GM23338 (cell line): ENCODE results near the gene MLH1. TPM values are rescaled to one million over a fixed set of nuclear protein-coding genes. Genes with fewer than 3 reads are reported as not detected.

Experiments
- ATAC-seq: fragments of 200-7000 bp; cut with Tn5 transposase; 3 replicates; pipeline ENCODE4 v1.9.1; 2020
- DNase-seq: peaks from one replicate; pipeline ENCODE4 v3.0.0-alpha.2; 2015; ENCODE audit warnings: low spot score
- H2AFZ ChIP-seq: fragments of 200-600 bp; sonication (generic); 2 replicates; pipeline ENCODE4 v1.8.0; 2016; ENCODE audit warnings: antibody characterized with exemption, mild to moderate bottlenecking, moderate library complexity
- H3F3A ChIP-seq: fragments of 200-600 bp; sonication (generic); replicated peaks from 2 replicates; pipeline ENCODE4 v1.8.0; 2017; ENCODE audit warnings: antibody characterized with exemption, mixed run types, low read depth
- H3K27ac ChIP-seq: fragments of 200-600 bp; sonication (generic); 2 replicates; pipeline ENCODE4 v1.6.1; 2016; ENCODE audit warnings: low read depth
- H3K27me3 ChIP-seq: fragments of 200-600 bp; sonication (generic); 2 replicates; pipeline ENCODE4 v1.8.0; 2016; ENCODE audit warnings: mild to moderate bottlenecking, mixed run types, moderate library complexity; ENCODE audit not compliant: insufficient read depth
- H3K36me3 ChIP-seq: fragments of 200-600 bp; sonication (generic); 2 replicates; pipeline ENCODE4 v1.8.0; 2016; ENCODE audit warnings: mild to moderate bottlenecking; ENCODE audit not compliant: insufficient read depth
- H3K4me1 ChIP-seq: fragments of 200-600 bp; sonication (generic); 2 replicates; pipeline ENCODE4 v1.8.0; 2016; ENCODE audit warnings: mild to moderate bottlenecking, moderate library complexity; ENCODE audit not compliant: insufficient read depth
- H3K4me2 ChIP-seq: fragments of 200-600 bp; sonication (generic); 2 replicates; pipeline ENCODE4 v1.7.1; 2017; ENCODE audit warnings: mixed run types
- H3K4me3 ChIP-seq: fragments of 200-600 bp; sonication (generic); 2 replicates; pipeline ENCODE4 v1.6.1; 2016; ENCODE audit warnings: mixed run types
- H3K79me2 ChIP-seq: fragments of 200-600 bp; sonication (generic); replicated peaks from 2 replicates; pipeline ENCODE4 v1.8.0; 2017; ENCODE audit warnings: mild to moderate bottlenecking; ENCODE audit not compliant: insufficient read depth
- H3K9me2 ChIP-seq: fragments of 200-600 bp; sonication (generic); 2 replicates; pipeline ENCODE4 v1.8.0; 2017; ENCODE audit not compliant: insufficient read depth
- H4K20me1 ChIP-seq: fragments of 200-600 bp; sonication (generic); replicated peaks from 2 replicates; pipeline ENCODE4 v1.8.0; 2017; ENCODE audit warnings: mild to moderate bottlenecking; ENCODE audit not compliant: insufficient read depth
- H3K27ac Mint-ChIP-seq: 2 replicates; pipeline ENCODE4 v1.8.0; 2020; ENCODE audit warnings: inconsistent platforms, mild to moderate bottlenecking, moderate library complexity, mixed read lengths
- H3K27me3 Mint-ChIP-seq: 3 replicates; pipeline ENCODE4 v1.8.0; 2022; ENCODE audit warnings: low read depth, mild to moderate bottlenecking, moderate library complexity, mixed read lengths, inconsistent platforms; ENCODE audit not compliant: insufficient read depth, poor library complexity
- H3K36me3 Mint-ChIP-seq: 3 replicates; pipeline ENCODE4 v1.8.0; 2021; ENCODE audit warnings: low read depth, mild to moderate bottlenecking, inconsistent platforms, moderate library complexity, mixed read lengths
- H3K4me1 Mint-ChIP-seq: 3 replicates; pipeline ENCODE4 v1.8.0; 2020; ENCODE audit warnings: mild to moderate bottlenecking, inconsistent platforms, mixed read lengths
- H3K4me3 Mint-ChIP-seq: 3 replicates; pipeline ENCODE4 v1.8.0; 2021; ENCODE audit warnings: moderate library complexity, mild to moderate bottlenecking, inconsistent platforms, mixed read lengths
- H3K9me3 Mint-ChIP-seq: 3 replicates; pipeline ENCODE4 v1.8.0; 2020; ENCODE audit warnings: moderate library complexity, mild to moderate bottlenecking, inconsistent platforms, mixed read lengths
- ETS1 ChIP-seq: IDR thresholded peaks from 2 replicates; pipeline ENCODE4 v1.6.1; 2016; ENCODE audit warnings: antibody characterized with exemption
- EZH2 ChIP-seq: fragments of 200-600 bp; sonication (generic); IDR thresholded peaks from one replicate; pipeline ENCODE4 v1.8.0; 2017; ENCODE audit warnings: antibody characterized with exemption, mild to moderate bottlenecking, low read depth; ENCODE audit not compliant: unreplicated experiment
- EZH2phosphoT487 ChIP-seq: fragments of 200-600 bp; sonication (generic); IDR thresholded peaks from one replicate; pipeline ENCODE4 v1.8.1; 2018; ENCODE audit warnings: antibody characterized with exemption; ENCODE audit not compliant: unreplicated experiment
- JUNB ChIP-seq: IDR thresholded peaks from one replicate; pipeline ENCODE4 v1.6.1; 2016; ENCODE audit warnings: antibody characterized with exemption; ENCODE audit not compliant: unreplicated experiment
- NANOG ChIP-seq: IDR thresholded peaks from 2 replicates; pipeline ENCODE4 v1.6.1; 2016; ENCODE audit warnings: antibody characterized with exemption, borderline replicate concordance
- POLR2AphosphoS5 ChIP-seq: IDR thresholded peaks from 2 replicates; pipeline ENCODE4 v1.6.1; 2016; ENCODE audit warnings: antibody characterized with exemption, low read depth
- REST ChIP-seq: IDR thresholded peaks from one replicate; pipeline ENCODE4 v1.6.1; 2018; ENCODE audit warnings: antibody characterized with exemption; ENCODE audit not compliant: unreplicated experiment
- STAT1 ChIP-seq: IDR thresholded peaks from one replicate; pipeline ENCODE4 v1.6.1; 2016; ENCODE audit warnings: antibody characterized with exemption; ENCODE audit not compliant: unreplicated experiment
- ZNF114 ChIP-seq: fragments of 250-450 bp; sonication (Bioruptor Pico); IDR thresholded peaks from 2 replicates; pipeline ENCODE4 v1.5.0; 2020; ENCODE audit warnings: mild to moderate bottlenecking, moderate library complexity
- ZNF331 ChIP-seq: fragments of 250-450 bp; sonication (Bioruptor Pico); IDR thresholded peaks from 2 replicates; pipeline ENCODE4 v1.5.0; 2020; ENCODE audit warnings: low read depth, mild to moderate bottlenecking, moderate library complexity
- ZNF462 ChIP-seq: fragments of 250-450 bp; sonication (Bioruptor Pico); IDR thresholded peaks from 2 replicates; pipeline ENCODE4 v1.5.0; 2020; ENCODE audit warnings: mild to moderate bottlenecking, moderate library complexity
- polyA plus RNA-seq: library from polyadenylated mRNA; unstranded; fragments of >200 nt; fragmentation: Nextera tagmentation; extraction: Ambion mirVana; gene quantifications from 2 replicates; pipeline ENCODE4 v1.2.1, GENCODE V29; 2016
- total RNA-seq: library from RNA; depleted of rRNA; stranded (reverse); fragments of >200 nt; shearing (Covaris generic); gene quantifications from 2 replicates; pipeline ENCODE4 v1.2.3, GENCODE V29; 2014

The MLH1 gene
- total and polyA plus RNA-seq, 2 experiments from 2014 or later: 31.7 to 58.0 TPM

GRCh38 chr3:36981006-36981405 lies 12.3 kb upstream of the MLH1 start (continued):
- TF ChIP-seq REST: no peak
- TF ChIP-seq ZNF331 (CRISPR knock-in tag): no peak

GRCh38 chr3:36988356-36988755 lies 5.0 kb upstream of the MLH1 start:
- peaks cover 37% of the 10 kb centered on the region for H3K4me1 ChIP-seq
- Mint-ChIP-seq H3K9me3 (no peaks in the 10 kb centered on the region), H3K4me1 (peaks cover 30% of the 10 kb centered on the region), H3K4me3 (no peak overlapping the region; the same call in 2 of the 3 replicates), H3K27me3 (no peaks in the 10 kb centered on the region), H3K36me3 (peaks cover 63% of the 10 kb centered on the region), H3K27ac (no peak overlapping the region)
- peaks cover 27% of the 10 kb centered on the region; the same call in 1 of the 2 replicates for H4K20me1 ChIP-seq
- no peaks in the 10 kb centered on the region for H3K9me2 ChIP-seq
- TF ChIP-seq EZH2phosphoT487: no peak
- TF ChIP-seq ZNF114 (CRISPR knock-in tag): no peak
- TF ChIP-seq POLR2AphosphoS5: 0 out of 2 replicates have a peak, but pooled peaks have one; percentile 2
- H3K27ac ChIP-seq: no peak overlapping the region
- H2AFZ ChIP-seq: no peak overlapping the region
- H3K27me3 ChIP-seq: no peaks in the 10 kb centered on the region
- ATAC-seq (no peak), DNase-seq (no peak)
- H3F3A ChIP-seq: no peaks in the 10 kb centered on the region
- H3K79me2 ChIP-seq: peaks cover 47% of the 10 kb centered on the region
- no peak overlapping the region for H3K4me3 ChIP-seq
- peaks cover 30% of the 10 kb centered on the region for H3K36me3 ChIP-seq
- peak overlapping the region; percentile 91; the same call in 1 of the 2 replicates for H3K4me2 ChIP-seq

GRCh38 chr3:36989005-36989404 lies 4.3 kb upstream of the MLH1 start:
- Histone ChIP-seq H2AFZ (no peak overlapping the region), H3K9me2 (no peaks in the 10 kb centered on the region), H3F3A (no peaks in the 10 kb centered on the region), H3K79me2 (peaks cover 49% of the 10 kb centered on the region), H3K4me2 (peak overlapping the region; percentile 91), H3K4me1 (peaks cover 37% of the 10 kb centered on the region), H3K36me3 (peaks cover 24% of the 10 kb centered on the region), H3K27ac (no peak overlapping the region), H3K4me3 (peak overlapping the region; percentile 83; the same call in 1 of the 2 replicates), H3K27me3 (no peaks in the 10 kb centered on the region), H4K20me1 (peaks cover 27% of the 10 kb centered on the region; the same call in 1 of the 2 replicates)
- Mint-ChIP-seq H3K4me3 (peak overlapping the region; percentile 41), H3K27me3 (no peaks in the 10 kb centered on the region), H3K4me1 (peaks cover 30% of the 10 kb centered on the region), H3K9me3 (no peaks in the 10 kb centered on the region), H3K27ac (0 out of 2 replicates have a peak overlapping the region, but pooled peaks have one; percentile 30), H3K36me3 (peaks cover 56% of the 10 kb centered on the region)
- DNase-seq (no peak), ATAC-seq (no peak)
- TF ChIP-seq NANOG: no peak
- TF ChIP-seq EZH2: no peak
- no peak for TF ChIP-seq JUNB
- no peak for TF ChIP-seq ETS1
- no peak for TF ChIP-seq STAT1
- no peak for TF ChIP-seq ZNF462
